ENCODE measurements around the gene ZBTB16.

DNA sequence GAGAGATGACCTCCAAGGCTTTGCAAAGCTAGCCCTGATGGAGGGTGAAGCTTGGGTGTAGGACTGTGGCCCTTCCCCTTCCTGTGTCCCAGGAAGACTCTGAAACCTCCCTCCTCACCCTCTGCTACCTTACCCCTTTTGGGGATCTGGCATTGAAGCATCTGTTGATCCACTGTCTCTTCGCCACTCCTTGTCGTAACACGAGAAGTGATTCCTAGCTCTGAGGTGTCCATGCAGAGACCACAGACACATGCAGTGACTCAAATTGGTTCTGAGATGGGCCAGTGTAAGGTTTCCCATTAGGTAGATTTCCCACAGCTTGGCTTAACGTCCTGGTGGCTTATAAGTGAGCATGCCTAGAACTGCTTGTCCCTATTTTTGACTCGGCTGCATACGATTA, 101.4 kb downstream of the ZBTB16 start:
- TF ChIP-seq, protein P1, sequence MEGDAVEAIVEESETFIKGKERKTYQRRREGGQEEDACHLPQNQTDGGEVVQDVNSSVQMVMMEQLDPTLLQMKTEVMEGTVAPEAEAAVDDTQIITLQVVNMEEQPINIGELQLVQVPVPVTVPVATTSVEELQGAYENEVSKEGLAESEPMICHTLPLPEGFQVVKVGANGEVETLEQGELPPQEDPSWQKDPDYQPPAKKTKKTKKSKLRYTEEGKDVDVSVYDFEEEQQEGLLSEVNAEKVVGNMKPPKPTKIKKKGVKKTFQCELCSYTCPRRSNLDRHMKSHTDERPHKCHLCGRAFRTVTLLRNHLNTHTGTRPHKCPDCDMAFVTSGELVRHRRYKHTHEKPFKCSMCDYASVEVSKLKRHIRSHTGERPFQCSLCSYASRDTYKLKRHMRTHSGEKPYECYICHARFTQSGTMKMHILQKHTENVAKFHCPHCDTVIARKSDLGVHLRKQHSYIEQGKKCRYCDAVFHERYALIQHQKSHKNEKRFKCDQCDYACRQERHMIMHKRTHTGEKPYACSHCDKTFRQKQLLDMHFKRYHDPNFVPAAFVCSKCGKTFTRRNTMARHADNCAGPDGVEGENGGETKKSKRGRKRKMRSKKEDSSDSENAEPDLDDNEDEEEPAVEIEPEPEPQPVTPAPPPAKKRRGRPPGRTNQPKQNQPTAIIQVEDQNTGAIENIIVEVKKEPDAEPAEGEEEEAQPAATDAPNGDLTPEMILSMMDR (IDR thresholded peaks at IDR 0.05): no peak
- TF ChIP-seq, protein P2, sequence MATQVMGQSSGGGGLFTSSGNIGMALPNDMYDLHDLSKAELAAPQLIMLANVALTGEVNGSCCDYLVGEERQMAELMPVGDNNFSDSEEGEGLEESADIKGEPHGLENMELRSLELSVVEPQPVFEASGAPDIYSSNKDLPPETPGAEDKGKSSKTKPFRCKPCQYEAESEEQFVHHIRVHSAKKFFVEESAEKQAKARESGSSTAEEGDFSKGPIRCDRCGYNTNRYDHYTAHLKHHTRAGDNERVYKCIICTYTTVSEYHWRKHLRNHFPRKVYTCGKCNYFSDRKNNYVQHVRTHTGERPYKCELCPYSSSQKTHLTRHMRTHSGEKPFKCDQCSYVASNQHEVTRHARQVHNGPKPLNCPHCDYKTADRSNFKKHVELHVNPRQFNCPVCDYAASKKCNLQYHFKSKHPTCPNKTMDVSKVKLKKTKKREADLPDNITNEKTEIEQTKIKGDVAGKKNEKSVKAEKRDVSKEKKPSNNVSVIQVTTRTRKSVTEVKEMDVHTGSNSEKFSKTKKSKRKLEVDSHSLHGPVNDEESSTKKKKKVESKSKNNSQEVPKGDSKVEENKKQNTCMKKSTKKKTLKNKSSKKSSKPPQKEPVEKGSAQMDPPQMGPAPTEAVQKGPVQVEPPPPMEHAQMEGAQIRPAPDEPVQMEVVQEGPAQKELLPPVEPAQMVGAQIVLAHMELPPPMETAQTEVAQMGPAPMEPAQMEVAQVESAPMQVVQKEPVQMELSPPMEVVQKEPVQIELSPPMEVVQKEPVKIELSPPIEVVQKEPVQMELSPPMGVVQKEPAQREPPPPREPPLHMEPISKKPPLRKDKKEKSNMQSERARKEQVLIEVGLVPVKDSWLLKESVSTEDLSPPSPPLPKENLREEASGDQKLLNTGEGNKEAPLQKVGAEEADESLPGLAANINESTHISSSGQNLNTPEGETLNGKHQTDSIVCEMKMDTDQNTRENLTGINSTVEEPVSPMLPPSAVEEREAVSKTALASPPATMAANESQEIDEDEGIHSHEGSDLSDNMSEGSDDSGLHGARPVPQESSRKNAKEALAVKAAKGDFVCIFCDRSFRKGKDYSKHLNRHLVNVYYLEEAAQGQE (IDR thresholded peaks at IDR 0.05; ENCODE audit: insufficient read depth in 1 of 2, low read depth in 2 of 2, low read length in 1 of 2): no peak
- TF ChIP-seq POLR2AphosphoS5 (IDR thresholded peaks at IDR 0.05; ENCODE audit: low read depth, low read length) (no peak), SIN3A (IDR thresholded peaks at IDR 0.05; ENCODE audit: borderline replicate concordance, insufficient read depth, low read depth, low read length) (no peak)

Data from Panc1 (cell line).